Vagina (tissue), 2 donors: ENCODE results near the gene CYSRT1. TPM values are rescaled to one million over a fixed set of nuclear protein-coding genes. Genes with fewer than 3 reads are reported as not detected.

Experiments used
- DNase-seq, 2 donors: peaks; one replicate each; pipeline ENCODE4 v3.0.0-alpha.2; 2017; ENCODE audit errors: extremely low spot score in 2 of 2
- H3K27ac ChIP-seq: fragments of 200-600 bp; sonication (generic); one replicate; pipeline ENCODE4 v1.5.1; 2019
- H3K27me3 ChIP-seq: fragments of 200-600 bp; sonication (generic); one replicate; pipeline ENCODE4 v1.5.1; 2019
- H3K36me3 ChIP-seq, 2 donors: fragments of 200-600 bp; sonication (generic); one replicate each; pipeline ENCODE4 v1.5.1; 2017 to 2019
- H3K4me1 ChIP-seq: fragments of 200-600 bp; sonication (generic); one replicate; pipeline ENCODE4 v1.5.1; 2019
- H3K4me3 ChIP-seq, 2 donors: fragments of 200-600 bp; sonication (generic); 1 replicate in 1 of 2; 2 replicates in 1 of 2; pipeline ENCODE4 v1.5.1; 2016 to 2019
- H3K9me3 ChIP-seq: fragments of 200-600 bp; sonication (generic); one replicate; pipeline ENCODE4 v1.5.1; 2019
- POLR2A ChIP-seq, 2 donors: fragments of 450-650 bp; IDR thresholded peaks; one replicate each; pipeline ENCODE4 v1.6.1; 2017; ENCODE audit warnings: antibody characterized with exemption in 2 of 2, mild to moderate bottlenecking in 2 of 2, moderate library complexity in 2 of 2
- POLR2AphosphoS5 ChIP-seq, 2 donors: sonication (generic); formaldehyde crosslinking; IDR thresholded peaks; one replicate each; pipeline ENCODE4 v1.9.0; 2017; ENCODE audit warnings: antibody characterized with exemption in 2 of 2, mild to moderate bottlenecking in 2 of 2, low read depth in 1 of 2; ENCODE audit not compliant: insufficient read depth in 1 of 2
- intact Hi-C: fragments of 100-400 bp; cut with DNase I; formaldehyde crosslinking; loops from one replicate; pipeline ENCODE4 v1.15.1; 2023
- total RNA-seq: library from RNA; depleted of rRNA; stranded (reverse); fragments of >200 nt; gene quantifications from one replicate; pipeline ENCODE4 v1.2.3, GENCODE V29; 2016
- TF ChIP-seq, protein P1 (sequence below), 3 experiments: fragments of 450-650 bp in 2 of 3; fragments of 200-600 bp in 1 of 3; sonication (generic) in 1 of 3; IDR thresholded peaks; one replicate each; pipeline ENCODE4 v1.5.1; 2017 to 2019; ENCODE audit warnings: antibody characterized with exemption in 3 of 3, mild to moderate bottlenecking in 2 of 3, moderate library complexity in 2 of 3

The CYSRT1 gene
- total RNA-seq, 1 donor from 2014 or later: 24.3 TPM

- Histone ChIP-seq H3K27ac (peak overlapping the region; percentile 93), H3K36me3 (peaks cover 0 to 26% of the 10 kb centered on the region in 2 donors), H3K4me1 (peaks cover 50% of the 10 kb centered on the region), H3K4me3 (peak overlapping the region; percentile 70 to 88), H3K9me3 (no peaks in the 10 kb centered on the region), H3K27me3 (no peaks in the 10 kb centered on the region)
- TF ChIP-seq, protein P1, sequence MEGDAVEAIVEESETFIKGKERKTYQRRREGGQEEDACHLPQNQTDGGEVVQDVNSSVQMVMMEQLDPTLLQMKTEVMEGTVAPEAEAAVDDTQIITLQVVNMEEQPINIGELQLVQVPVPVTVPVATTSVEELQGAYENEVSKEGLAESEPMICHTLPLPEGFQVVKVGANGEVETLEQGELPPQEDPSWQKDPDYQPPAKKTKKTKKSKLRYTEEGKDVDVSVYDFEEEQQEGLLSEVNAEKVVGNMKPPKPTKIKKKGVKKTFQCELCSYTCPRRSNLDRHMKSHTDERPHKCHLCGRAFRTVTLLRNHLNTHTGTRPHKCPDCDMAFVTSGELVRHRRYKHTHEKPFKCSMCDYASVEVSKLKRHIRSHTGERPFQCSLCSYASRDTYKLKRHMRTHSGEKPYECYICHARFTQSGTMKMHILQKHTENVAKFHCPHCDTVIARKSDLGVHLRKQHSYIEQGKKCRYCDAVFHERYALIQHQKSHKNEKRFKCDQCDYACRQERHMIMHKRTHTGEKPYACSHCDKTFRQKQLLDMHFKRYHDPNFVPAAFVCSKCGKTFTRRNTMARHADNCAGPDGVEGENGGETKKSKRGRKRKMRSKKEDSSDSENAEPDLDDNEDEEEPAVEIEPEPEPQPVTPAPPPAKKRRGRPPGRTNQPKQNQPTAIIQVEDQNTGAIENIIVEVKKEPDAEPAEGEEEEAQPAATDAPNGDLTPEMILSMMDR (IDR thresholded peaks at IDR 0.05): no peak
- TF ChIP-seq POLR2A (IDR thresholded peaks at IDR 0.05) (no peak), POLR2AphosphoS5 (IDR thresholded peaks at IDR 0.05; ENCODE audit: insufficient read depth in 1 of 2, low read depth in 1 of 2) (no peak)
- DNase-seq: no peak
- intact Hi-C loops: no loop called here
Measured at GRCh38 chr9:137188086-137188489, 36.9 kb upstream of the CYSRT1 start.

- intact Hi-C loops: no loop called here
- H3K4me1 ChIP-seq: peaks cover 50% of the 10 kb centered on the region
Measured at GRCh38 chr9:137188490-137189296, 36.3 kb upstream of the CYSRT1 start, which contains the start of the genes ANAPC2 and SSNA1. Gene ANAPC2 (minus strand): TSS chr9:137188560. CDS start chr9:137188532, 28 bp downstream. Gene SSNA1 (plus strand): TSS chr9:137188676. CDS start chr9:137188727, 51 bp downstream.

DNA sequence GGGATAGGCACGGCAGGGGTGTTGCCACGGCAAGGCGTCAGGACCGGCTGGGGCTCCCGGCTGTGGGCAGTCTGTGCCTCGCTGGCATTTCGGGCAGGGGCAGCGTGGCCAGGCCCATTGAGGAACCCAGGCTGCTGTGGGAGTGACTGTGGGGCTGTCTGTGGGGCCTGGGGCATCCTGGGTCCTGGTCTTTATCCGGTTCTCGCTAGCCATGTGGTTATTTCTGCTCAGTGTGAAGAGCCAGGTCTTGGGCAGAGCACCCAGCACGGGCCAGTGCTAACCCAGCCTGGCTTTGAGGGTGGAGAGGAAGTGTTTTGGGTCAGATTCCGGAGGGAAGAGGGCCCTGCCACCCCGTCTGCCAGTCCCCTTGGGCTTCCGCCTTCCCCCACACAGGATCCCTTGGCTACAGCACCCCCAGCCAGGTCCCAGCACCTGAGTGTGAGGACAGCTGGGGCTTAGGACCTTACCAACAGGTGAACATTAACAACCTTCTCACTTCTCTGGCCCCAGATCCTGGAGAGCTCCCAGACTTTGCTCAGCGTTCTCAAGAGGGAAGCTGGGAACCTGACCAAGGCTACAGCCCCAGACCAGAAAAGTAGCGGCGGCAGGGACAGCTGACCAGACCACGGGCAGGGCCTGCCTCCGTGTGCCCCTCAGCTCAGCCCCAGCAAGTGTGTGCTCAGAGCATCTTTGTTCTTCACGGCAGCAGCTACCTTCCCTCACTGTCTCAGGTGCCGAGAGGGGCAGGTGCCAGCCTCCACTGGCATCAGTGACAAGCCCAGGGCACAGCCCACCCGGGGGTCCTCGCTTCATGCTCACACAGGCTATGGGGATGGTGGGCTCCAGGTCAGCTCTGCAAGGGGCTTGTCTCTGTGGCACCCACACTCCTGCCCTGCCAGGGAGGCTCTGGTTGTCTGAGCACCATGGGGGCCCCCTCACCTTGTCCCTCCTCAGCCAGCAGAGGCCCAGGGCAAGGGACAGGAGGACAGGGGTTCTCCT is 35.4 kb upstream of the CYSRT1 start:
- Histone ChIP-seq H3K27ac (peak overlapping the region; percentile 93), H3K4me3 (peak overlapping the region; percentile 70 to 88), H3K36me3 (peaks cover 0 to 15% of the 10 kb centered on the region in 2 donors), H3K27me3 (no peaks in the 10 kb centered on the region), H3K4me1 (peaks cover 55% of the 10 kb centered on the region), H3K9me3 (no peaks in the 10 kb centered on the region)
- DNase-seq: no peak
- intact Hi-C loops: loop anchor here (5.0 kb wide), 1 partner anchor 38 kb away; the partner anchor contains the start of genes CYSRT1 and RNF224
- TF ChIP-seq POLR2AphosphoS5 (IDR thresholded peaks at IDR 0.05; ENCODE audit: insufficient read depth in 1 of 2, low read depth in 1 of 2): no peak
- TF ChIP-seq POLR2A (IDR thresholded peaks at IDR 0.05): no peak
- TF ChIP-seq, protein P1 (IDR thresholded peaks at IDR 0.05): no peak

More at GRCh38 chr9:137188490-137189296, 36.3 kb upstream of the CYSRT1 start, which contains the start of the genes ANAPC2 and SSNA1:
- Histone ChIP-seq H3K9me3 (no peaks in the 10 kb centered on the region), H3K36me3 (peaks cover 0 to 20% of the 10 kb centered on the region in 2 donors), H3K27ac (peak within 1 kb of the TSS; percentile 93), H3K4me3 (peak within 1 kb of the TSS; percentile 70 to 88), H3K27me3 (no peaks in the 10 kb centered on the region)
- DNase-seq: peak in 1 of 2 donors; percentile 92
- peak; percentile 89 to 95 for TF ChIP-seq POLR2AphosphoS5 (IDR thresholded peaks at IDR 0.05; ENCODE audit: insufficient read depth in 1 of 2, low read depth in 1 of 2)
- TF ChIP-seq, protein P1 (IDR thresholded peaks at IDR 0.05): peak in 1 of 3 experiments; percentile 23
- peak in 1 of 2 donors; percentile 79 for TF ChIP-seq POLR2A (IDR thresholded peaks at IDR 0.05)

DNA sequence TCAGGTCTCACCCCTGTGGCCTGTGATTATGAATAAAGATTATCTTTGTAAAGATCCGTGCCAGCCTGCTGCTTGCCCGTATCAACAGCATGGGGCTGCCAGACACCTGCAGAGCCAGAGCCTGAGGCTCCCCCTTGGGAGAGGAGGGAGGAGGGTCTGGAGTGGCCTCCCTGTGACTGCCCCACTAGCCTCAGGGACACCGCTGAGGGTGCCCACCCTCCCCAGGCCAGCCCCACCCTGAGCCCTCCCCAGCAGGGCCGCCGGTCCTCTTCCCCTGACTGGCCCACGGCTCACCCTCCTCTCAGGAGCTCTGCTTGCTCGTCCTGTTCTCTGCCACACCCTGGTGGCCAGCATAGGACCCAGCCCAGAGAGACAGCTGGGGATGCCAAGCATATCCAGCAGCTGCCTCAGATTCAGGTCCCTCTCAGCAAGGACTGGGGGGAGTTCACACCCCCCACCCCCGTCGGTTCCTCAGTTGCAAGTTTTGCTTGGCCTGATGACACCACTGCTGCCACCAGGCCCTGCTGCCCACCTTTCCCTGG is 34.6 kb upstream of the CYSRT1 start:
- peak overlapping the region; percentile 70 to 88 for H3K4me3 ChIP-seq
- H3K4me1 ChIP-seq: peaks cover 56% of the 10 kb centered on the region
- DNase-seq: no peak
- peaks cover 0 to 12% of the 10 kb centered on the region in 2 donors for H3K36me3 ChIP-seq
- no peaks in the 10 kb centered on the region for H3K27me3 ChIP-seq
- intact Hi-C loops: loop anchor here (5.0 kb wide), 1 partner anchor 37 kb away; the partner anchor contains the start of genes CYSRT1 and RNF224
- TF ChIP-seq POLR2AphosphoS5 (IDR thresholded peaks at IDR 0.05; ENCODE audit: insufficient read depth in 1 of 2, low read depth in 1 of 2): no peak
- no peak for TF ChIP-seq POLR2A (IDR thresholded peaks at IDR 0.05)
- TF ChIP-seq, protein P1 (IDR thresholded peaks at IDR 0.05): no peak
- H3K27ac ChIP-seq: peak overlapping the region; percentile 93
- H3K9me3 ChIP-seq: no peaks in the 10 kb centered on the region
